ENCODE measurements around the gene ELMO1.

GRCh38 chr7:37112876-37113275 lies 335.8 kb downstream of the ELMO1 start:
- TF ChIP-seq SP1 (IDR thresholded peaks at IDR 0.05) = no peak
- no peak for TF ChIP-seq CTCF (IDR thresholded peaks at IDR 0.05; ENCODE audit: low read depth, low read length, missing input control)
- TF ChIP-seq ZBTB33 (IDR thresholded peaks at IDR 0.05) = no peak
- no peak for TF ChIP-seq EGR1 (IDR thresholded peaks at IDR 0.05; ENCODE audit: low read depth in 2 of 2)
- no peak for TF ChIP-seq RAD21 (IDR thresholded peaks at IDR 0.05)
- no peak for TF ChIP-seq MAX (IDR thresholded peaks at IDR 0.05)
- TF ChIP-seq YY1 (IDR thresholded peaks at IDR 0.05) = no peak
- no peak for TF ChIP-seq JUND (IDR thresholded peaks at IDR 0.05)
- no peak for TF ChIP-seq ATF3 (IDR thresholded peaks at IDR 0.05)

Measured in liver (tissue), 3 donors.